Ramos (cell line): ENCODE measurements around the gene KRT37.
"Not testable (repeated sequence)": the region's sequence is repeated elsewhere in the genome, so short reads cannot be mapped to it uniquely, and the experiment has no call there.

Source experiments
- in situ Hi-C: fragments of 300-500 bp; cut with MboI; formaldehyde crosslinking; loops from one replicate; pipeline ENCODE4 v1.14.3; 2022; ENCODE audit warnings: low sequenced_read_pairs; ENCODE audit not compliant: unreplicated experiment

KRT37 gene

DNA sequence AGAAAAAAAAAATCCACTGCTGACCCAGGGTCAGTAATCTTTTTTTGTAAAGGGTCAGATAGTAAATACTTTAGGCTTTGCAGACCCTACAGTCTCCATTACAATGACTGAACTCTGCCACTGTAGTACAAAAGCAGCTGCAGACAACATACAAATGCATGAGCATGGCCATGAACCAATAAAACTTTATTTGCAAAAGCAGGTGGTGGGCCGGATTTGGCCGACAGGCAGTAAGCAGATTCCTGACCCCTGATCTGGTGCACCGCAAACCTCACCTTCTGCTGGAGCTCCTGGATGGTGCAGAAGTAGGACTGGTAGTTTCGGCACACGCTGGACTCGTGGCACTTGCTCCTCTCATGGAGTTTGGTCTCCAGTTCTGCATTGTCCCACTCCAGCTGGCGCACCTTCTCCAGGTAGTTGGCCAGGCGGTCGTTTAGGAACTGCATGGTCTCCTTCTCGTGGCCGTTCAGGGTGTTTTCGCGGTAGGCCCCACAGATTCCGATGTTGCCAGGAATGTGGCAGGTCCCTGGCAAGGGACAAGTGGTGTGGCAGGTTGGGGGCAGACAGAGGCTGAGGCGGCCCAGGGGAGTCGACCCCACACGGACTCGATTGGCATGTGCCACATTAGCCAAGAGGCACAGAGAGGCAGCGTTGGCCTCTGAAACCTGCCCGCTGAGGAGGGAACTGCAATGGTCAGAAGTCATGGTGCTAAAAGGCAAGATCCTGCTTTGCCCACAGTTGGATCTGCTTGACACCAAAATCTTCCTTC, 13.1 kb downstream of the KRT37 start:
- in situ Hi-C loops = no loop called here

DNA sequence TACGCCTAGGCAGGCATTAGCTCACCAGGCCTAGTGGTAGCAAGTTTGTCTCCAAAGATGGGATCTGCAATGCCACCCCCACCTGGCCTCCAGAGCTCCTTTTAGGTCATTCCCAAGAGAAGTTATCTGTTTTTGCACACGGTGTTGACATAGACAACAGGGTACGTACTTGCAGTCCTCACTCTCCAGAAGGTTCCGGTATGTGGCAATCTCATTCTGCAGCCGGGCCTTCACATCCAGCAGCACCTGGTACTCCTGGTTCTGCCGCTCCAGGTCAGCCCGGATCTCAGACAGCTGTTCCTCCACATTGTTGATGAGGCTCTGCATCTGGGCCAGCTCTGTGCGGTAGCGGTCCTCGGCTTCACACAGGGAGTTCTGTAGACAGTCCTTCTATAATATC, 17.2 kb downstream of the KRT37 start:
- in situ Hi-C loops = no loop called here

DNA sequence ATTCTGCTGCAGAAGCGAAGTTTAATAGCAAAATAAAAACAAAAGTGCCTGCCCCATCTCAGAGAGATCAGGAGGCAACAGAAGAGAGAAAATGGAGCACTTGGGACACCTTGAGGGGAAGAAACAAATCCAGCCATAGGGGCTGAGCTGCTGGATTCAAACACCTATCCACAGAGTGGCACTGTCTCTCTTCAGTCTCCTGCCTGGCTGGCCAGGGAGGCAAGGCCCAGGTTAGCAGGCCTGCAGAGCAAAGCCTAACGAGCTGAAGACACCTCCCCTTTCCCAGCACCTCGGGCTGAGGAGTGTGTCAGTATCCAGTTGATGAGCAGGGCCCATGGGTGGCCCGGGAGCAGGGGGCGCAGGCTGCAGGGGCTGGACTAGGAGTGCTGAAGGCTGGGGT, 18.2 kb downstream of the KRT37 start:
- in situ Hi-C loops = no loop called here

DNA sequence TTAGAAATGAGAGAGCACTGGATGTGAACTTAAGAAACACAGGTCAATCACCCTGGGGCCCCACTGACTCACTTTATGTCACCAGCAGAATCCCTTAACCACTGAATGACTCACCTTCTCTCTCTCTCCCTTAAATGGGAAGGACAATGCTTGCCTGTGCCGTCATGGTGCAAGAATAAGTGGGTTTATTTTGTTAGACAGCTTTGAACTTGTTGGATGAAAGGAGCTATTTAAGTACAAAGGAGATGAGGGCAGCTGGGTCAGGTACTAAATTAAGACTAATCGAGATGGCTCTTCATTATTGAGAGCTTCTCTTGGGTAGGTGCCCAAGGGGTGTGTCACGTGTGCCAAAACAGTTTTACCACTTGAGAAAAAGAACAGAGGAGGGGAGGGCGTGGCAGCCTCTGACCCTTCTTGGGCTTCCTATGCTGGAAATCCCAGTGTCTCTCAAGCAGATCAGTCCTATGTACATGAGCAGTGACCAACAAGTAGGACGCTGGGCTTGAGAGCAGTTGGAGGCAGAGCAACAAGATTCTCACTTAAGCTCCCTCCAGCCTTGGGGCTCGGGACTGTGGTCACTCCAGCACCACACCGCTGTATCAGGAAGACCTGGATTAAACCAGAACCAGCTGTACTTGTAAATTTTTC, 20.2 kb downstream of the KRT37 start:
- in situ Hi-C loops = no loop called here

DNA sequence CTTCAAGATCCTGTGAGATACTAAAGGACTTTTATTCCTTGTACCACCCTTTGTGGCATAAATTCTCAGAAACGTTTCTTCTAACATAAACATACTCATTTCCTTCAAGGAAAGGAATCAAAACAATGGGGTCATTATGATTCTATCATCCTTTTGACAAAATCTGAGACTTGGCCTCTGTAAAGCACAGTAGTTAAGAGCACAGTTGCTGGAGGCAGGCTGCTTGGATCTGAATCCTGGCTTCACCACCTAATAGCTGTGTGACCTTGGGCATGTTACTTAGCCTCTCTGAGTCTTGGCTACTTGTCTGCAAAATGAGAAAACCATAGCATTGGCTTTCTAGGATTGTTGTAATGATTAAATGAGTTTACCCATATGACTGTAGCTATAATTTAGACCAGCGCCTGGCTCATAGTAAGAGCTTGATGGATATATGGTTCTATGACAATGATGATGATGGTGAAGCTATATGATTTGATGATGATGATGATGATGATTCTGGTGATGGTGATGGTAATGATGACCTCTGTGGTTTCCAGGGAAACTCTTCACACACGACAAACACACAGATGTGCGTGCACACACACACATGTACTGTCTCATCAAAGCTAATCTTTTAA, 20.9 kb downstream of the KRT37 start:
- in situ Hi-C loops = no loop called here

DNA sequence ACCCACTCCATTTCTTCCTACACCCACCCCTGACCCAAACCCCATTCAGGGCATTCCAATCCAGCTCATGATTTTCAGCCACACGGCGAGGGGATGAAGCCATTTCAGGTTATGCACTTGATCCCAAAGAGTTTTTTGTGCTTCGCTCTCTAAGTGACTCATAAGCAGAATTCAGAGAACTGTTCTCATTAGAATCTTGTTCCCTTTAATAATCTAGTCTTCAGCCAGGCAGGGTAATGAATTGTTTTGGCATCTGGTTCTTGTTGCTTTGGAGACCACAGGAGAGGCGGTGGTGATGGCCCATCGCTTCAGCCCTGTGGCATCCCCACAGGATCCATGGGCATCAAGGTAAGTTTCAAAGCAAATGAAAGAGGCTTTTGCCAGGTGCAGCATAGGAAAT, 22.2 kb downstream of the KRT37 start:
- in situ Hi-C loops = no loop called here

DNA sequence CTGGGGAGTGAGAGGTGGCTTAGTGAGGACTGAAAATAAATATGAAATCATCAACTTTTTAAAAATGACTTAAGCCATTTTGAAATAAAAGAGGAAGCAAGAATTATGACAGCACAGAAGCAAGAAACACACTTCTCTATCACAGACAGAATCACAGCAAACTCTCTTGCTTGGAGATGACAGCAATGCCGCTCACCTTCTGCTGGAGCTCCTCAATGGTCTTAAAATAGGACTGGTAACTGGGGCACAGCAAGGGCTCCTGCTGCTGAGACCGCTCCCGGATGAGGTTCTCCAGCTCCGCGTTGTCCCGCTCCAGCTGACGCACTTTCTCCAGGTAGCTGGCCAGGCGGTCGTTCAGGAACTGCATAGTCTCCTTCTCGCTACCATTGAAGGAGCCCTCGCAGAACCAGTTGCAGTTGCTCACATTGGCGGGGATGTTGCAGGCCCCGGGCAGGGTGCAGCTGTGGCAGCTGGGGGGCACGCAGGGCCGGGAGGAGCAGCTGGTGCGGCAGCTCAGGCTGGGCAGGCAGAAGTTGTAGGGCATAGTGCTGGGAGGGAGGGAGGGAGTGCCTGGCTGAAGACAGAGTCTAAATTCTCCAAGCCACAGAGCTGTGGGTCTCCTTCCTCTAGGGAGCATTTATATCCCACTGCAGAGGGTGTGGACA, 27.3 kb downstream of the KRT37 start, which contains the start of gene KRT31:
KRT31 (minus strand) TSS at position 613 of the 665 bp plus-strand sequence; CDS start at position 544, 69 bp downstream.
- in situ Hi-C loops = no loop called here

DNA sequence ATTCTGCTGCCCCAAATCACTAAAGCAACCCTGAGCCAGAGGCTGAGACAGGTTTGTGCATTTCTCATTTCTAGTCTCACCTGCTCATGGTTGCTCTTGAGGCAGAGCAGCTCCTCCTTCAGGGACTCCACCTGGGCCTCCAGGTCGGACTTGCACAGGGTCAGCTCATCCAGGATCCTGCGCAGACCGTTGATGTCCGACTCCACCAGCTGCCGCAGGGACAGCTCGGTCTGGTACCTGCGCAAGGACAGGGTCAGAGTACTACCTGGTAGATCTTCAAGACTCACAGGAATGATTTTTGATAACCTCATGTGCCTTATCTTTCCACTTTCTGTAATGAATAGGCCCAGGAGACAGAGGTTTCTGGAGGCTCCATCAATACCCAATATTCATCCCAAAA, 28.0 kb downstream of the KRT37 start:
- in situ Hi-C loops = no loop called here

DNA sequence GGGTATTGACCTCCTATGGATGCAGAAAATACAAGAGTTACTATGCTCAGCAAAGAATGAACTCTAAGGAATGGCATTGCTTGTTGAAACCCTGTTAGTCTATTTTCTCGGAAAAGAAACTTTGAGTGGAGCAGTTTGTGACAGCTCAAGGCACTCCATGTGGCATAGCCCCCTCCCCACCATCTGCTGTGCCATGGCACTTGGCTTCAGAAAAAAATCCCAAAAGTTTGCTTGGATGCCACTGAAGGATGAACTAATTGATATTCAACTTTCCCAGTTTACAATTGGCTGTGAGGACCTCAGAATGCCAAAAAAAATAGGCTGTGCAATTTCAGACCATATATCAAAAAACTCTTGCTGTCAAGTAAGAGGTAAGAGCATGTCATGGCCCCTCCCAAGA, 28.8 kb downstream of the KRT37 start:
- in situ Hi-C loops = no loop called here

DNA sequence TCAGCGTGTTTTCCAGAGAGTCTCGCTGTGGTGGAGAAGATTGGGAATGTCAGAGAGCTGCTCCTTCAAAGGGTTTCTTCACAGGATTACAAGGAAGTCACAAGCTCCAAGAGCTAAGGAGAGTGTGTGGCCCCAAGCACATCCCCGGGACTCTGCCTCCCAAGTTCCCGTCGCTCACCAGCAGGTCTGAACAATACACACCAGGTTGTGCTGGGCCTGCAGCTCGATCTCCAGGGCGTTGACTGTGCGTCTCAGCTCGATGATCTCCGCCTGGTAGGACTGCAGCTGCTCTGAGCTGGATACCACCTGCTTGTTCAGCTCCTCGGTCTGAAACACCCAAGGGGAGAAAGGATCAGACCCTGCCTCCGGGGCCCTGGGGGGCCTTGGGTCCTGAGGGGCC, 29.3 kb downstream of the KRT37 start:
- in situ Hi-C loops = not testable (repeated sequence)

DNA sequence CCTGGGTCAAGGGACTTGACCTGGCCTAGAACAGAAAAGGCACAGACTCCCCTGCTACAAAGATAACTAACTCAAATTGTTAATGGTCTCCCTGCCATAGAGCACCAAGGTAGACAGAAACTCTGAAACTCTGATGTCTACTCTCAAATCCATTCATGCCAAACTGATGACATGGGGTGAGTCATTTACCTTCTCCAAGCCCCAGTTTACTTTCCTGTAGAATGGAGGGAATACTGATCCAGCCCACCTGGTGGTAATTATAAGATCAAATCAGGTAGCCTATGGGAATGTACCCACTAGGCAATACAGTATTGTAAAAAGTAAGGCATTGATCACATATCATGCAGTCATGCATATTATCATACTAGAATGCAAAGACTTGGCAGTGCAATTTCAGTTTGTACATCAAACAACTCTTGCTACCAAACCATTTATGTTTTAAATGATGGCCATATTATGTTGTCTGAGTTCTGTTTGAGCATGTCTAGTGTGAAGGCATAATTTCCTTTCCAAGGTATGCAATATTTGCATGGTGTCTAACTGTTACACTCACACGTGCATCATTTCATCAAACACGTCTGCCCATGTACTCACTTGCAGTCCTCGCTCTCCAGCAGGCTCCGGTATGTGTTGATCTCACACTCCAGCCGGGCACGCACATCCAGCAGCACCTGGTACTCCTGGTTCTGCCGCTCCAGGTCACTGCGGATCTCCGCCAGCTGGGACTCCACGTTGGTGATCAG, 30.0 kb downstream of the KRT37 start:
- in situ Hi-C loops = no loop called here

DNA sequence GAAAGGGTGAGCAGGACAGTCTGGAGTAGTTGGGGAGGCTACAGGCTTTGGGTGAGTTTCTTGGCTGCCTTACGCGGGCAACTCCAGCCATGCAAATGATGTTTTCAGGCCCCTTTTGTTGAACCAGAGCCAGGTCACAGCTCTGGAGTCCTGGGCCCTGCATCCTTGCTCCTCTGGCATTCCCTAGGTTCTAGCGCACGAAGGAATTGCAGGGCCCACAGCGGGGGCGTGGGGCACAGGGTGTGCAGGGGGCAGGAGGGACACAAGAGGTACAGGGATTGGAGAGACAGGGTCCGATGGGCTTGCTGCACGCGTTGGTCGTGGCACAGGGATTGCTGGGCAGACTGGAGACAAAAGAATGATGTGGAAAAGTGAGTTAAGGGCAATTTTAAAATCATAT, 30.6 kb downstream of the KRT37 start:
- in situ Hi-C loops = no loop called here

DNA sequence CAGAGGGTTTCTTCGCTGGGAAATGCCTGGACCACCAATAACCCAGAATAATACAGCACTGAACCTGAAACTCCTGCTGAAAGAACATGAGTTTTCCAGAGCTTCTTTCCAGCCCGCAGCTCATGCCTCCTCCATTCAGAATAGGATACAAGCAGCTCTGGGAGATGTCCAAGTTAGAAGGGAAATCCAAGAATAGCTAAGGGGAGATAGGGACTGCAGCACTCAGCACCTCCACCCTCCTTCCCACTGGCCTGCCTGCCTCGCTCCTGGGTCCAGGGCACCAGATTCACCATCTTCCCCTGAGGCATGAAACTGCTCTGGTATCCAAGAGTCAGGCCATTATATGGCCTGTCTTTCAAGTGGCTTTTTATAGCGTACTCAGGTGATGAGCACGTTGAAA, 31.1 kb downstream of the KRT37 start:
- in situ Hi-C loops = no loop called here

DNA sequence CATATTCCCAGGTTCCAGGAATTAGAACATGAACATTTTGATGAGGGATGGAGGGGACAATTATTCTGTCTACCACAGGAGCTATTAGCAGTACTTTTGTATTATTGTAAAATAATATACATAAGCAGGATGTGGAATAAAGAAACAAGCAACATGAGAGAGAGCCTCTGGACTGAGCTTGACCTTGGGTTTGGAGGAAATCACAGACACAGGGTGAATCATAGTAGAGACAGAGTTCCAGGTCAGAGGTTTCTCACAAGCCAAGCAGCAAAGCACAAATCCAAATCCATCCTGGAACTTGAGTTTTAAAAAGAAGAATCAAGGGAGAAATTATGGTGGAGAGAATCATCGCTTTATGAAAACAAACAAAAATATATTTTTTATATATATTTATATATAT, 32.1 kb downstream of the KRT37 start:
- in situ Hi-C loops = no loop called here

DNA sequence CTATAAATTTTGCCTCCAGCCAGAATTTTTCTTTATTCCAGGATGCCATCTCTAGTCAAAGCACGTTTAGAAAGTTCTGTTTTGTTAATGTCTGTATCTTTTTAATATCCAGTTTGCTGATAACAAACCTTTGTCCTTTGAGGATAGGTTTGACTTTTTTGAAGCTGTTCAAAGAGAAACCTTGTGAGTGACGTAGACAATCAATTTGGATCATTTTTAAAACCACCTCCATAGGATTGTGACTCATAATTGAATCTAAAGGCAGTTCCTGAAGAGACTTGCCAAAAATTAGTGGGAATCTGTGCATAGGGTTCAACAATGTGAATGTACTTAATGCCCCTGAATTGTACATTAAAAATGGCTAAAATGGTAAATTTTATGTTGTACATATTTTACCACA, 32.9 kb downstream of the KRT37 start:
- in situ Hi-C loops = no loop called here

DNA sequence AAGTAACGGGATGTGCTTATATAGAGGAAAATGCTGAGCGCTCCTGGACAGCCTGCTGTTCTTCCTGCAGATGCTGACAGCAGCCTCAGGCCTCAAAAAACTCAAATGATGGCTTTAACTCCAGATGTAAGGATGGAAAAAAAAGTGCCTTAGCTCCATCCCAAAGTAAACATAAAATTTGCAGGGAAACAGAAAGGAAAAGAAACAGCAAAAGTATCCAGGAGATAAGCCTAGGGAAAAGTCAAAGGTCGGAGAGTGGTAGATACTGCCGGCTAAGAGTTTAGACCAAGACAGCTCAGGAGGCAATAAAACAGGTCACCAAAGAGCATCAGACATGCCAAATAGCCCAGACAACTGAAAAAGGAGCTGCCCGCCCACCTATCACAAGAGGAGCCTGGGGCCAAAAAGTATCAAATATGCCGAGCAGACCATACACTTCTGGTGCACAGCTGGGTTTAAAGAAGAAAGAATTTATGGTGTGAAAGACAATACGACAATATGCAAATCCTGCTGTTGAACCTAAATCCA, 33.9 kb downstream of the KRT37 start:
- in situ Hi-C loops = no loop called here

DNA sequence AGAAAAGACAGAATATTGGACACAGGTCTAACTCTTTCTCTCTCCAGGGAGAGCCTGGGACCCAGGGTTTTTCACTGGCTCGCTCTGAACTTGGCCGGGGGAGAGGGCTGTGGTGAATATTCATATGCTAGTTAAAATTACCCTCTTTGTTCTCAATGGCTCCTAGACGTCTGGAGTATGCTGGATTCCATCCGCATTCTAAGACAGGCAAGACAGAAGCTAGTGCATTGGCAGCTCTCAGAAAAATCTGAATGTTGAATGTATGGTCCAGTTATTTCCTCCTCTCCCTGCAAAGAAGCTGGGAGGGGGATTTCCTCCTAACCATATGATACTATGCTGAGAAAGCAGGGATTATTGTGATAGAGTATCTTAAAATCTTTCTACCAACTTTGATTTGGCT, 36.7 kb downstream of the KRT37 start:
- in situ Hi-C loops = no loop called here

DNA sequence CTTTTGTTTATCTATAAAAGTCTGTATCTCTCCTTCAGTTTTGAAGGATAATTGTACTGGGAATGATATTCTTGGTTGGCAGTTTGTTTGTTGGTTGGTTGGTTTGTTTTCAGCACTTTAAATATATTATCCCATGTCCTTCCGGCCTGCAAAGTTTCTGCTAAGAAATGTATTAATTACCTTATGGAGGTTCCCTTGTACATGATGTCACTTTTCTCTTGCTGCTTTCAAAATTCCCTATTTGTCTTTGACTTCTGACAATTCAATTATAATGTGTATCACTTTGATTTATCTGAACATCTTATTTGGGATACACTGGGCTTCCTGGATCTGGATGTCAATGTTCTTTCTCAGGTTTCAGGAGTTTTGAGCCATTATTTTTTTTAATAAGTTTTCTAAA, 38.2 kb downstream of the KRT37 start:
- in situ Hi-C loops = no loop called here

DNA sequence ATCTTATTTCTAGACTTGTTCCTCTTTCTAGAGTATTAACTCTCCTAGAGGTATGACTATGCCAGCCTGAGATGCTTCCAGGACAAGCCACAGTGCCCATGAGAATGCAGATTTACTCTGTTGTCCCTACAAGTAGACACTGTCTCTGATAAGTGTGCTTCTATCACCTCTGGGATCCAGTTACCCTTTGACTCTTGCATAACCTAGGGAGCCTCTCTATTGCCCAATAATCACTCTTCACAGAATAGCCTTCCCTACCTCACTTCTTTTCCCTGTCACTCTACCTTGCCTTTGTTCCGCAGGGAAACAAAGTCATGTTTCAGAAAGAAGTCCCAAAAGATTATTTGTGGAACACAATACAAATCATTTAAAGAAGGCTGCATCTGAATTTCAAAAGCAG, 40.7 kb downstream of the KRT37 start:
- in situ Hi-C loops = no loop called here

DNA sequence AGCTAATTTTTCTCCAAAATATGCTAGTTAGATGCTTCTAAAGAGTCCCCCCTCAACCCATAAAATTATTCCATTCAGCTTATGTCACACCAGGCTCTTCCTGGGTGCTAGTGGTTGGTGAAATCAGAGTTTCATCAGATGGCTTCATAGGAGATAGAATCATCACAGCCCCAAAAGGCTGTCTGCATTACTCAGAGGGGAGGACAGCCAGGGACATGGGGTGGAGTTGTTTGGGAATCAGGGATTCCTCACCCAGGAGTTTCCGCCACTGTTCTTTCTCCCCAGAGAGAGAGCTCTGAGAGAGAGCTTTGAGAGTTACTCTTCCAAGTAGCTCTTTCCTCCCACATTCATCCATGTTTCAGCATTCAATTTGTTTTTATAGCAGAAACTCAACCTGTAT, 42.0 kb downstream of the KRT37 start:
- in situ Hi-C loops = no loop called here
